Measurements from ENCODE around the gene HIKESHI.

DNA sequence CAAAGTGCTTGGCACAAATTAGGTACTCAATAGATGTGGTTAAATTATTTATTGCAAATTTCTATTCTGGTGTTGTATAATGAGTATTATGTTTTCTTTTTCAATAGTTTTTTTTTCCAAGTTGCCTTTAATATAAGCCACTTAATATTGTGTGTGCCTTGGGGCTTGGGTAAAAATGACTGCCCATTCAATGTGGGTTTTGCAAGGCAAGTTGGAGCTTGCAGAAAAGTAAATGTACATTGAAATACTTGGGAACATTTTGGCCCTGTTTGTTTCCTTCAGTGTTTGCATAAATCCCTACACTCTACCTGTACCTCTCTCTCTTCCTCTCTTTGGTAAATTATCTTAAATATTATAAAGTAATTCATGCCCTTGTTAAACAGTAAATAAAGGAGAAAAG, 70.5 kb downstream of the HIKESHI start:
- TF ChIP-seq, protein P1, sequence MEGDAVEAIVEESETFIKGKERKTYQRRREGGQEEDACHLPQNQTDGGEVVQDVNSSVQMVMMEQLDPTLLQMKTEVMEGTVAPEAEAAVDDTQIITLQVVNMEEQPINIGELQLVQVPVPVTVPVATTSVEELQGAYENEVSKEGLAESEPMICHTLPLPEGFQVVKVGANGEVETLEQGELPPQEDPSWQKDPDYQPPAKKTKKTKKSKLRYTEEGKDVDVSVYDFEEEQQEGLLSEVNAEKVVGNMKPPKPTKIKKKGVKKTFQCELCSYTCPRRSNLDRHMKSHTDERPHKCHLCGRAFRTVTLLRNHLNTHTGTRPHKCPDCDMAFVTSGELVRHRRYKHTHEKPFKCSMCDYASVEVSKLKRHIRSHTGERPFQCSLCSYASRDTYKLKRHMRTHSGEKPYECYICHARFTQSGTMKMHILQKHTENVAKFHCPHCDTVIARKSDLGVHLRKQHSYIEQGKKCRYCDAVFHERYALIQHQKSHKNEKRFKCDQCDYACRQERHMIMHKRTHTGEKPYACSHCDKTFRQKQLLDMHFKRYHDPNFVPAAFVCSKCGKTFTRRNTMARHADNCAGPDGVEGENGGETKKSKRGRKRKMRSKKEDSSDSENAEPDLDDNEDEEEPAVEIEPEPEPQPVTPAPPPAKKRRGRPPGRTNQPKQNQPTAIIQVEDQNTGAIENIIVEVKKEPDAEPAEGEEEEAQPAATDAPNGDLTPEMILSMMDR (IDR thresholded peaks at IDR 0.05; ENCODE audit: poor library complexity), result no peak
- TF ChIP-seq EZH2 (IDR thresholded peaks at IDR 0.05; ENCODE audit: borderline replicate concordance), result no peak
